ENCODE data around the gene OSBP2.

Gene OSBP2

DNA sequence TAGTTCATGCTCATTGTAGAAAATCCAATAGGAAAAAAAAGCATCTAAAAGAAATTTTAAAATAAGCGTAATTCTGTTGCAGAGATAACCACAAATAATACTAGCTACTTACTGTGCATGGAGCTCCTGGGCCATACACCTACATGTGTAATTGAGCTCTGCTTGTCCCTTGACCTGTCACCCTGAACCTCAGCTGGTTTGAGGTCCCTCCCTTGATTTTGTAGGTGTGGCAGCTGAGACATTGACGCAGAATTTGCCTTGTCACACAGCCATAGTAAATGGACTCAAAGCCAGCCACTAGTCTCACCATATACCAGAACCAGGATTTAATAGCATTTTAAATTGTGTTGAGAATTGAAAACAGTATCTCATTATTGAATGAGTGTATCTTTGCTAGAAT lies 138.6 kb downstream of the OSBP2 start:
- Histone ChIP-seq H3K4me3 (ENCODE audit: low read depth, low read length, poor library complexity, severe bottlenecking) (no peak overlapping the region), H3K9me3 (ENCODE audit: low read length) (no peaks in the 10 kb centered on the region), H3K9me2 (ENCODE audit: low read depth, low read length) (no peaks in the 10 kb centered on the region), H4K20me1 (ENCODE audit: insufficient read depth, low read length) (no peaks in the 10 kb centered on the region), H3K9ac (ENCODE audit: low read length) (no peak overlapping the region), H3K4me2 (ENCODE audit: low read length) (no peak overlapping the region), H3F3A (ENCODE audit: insufficient read depth, low read length) (no peaks in the 10 kb centered on the region), H3K79me2 (ENCODE audit: insufficient read depth, low read length) (no peaks in the 10 kb centered on the region), H3K36me3 (ENCODE audit: insufficient read depth, low read length) (no peaks in the 10 kb centered on the region), H2AFZ (ENCODE audit: low read length) (no peak overlapping the region), H3K27ac (ENCODE audit: low read depth, low read length, poor library complexity, severe bottlenecking) (no peak overlapping the region), H3K4me1 (ENCODE audit: insufficient read depth, low read length, severe bottlenecking) (no peaks in the 10 kb centered on the region), H3K27me3 (ENCODE audit: insufficient read depth, low read length) (no peaks in the 10 kb centered on the region)
- TF ChIP-seq CTCF (IDR thresholded peaks at IDR 0.05; ENCODE audit: low read length) (no peak), EZH2 (IDR thresholded peaks at IDR 0.05; ENCODE audit: borderline replicate concordance, low read length) (no peak)

GRCh38 chr22:30837531-30837930 lies 142.9 kb downstream of the OSBP2 start:
- Histone ChIP-seq H4K20me1 (ENCODE audit: insufficient read depth, low read length) (no peaks in the 10 kb centered on the region), H3K9me2 (ENCODE audit: low read depth, low read length) (no peaks in the 10 kb centered on the region), H3K4me2 (ENCODE audit: low read length) (no peak overlapping the region), H3K27ac (ENCODE audit: low read depth, low read length, poor library complexity, severe bottlenecking) (no peak overlapping the region), H3K4me3 (ENCODE audit: low read depth, low read length, poor library complexity, severe bottlenecking) (no peak overlapping the region), H3K9ac (ENCODE audit: low read length) (no peak overlapping the region), H2AFZ (ENCODE audit: low read length) (no peak overlapping the region), H3K36me3 (ENCODE audit: insufficient read depth, low read length) (no peaks in the 10 kb centered on the region), H3K27me3 (ENCODE audit: insufficient read depth, low read length) (no peaks in the 10 kb centered on the region), H3K4me1 (ENCODE audit: insufficient read depth, low read length, severe bottlenecking) (no peaks in the 10 kb centered on the region), H3F3A (ENCODE audit: insufficient read depth, low read length) (no peaks in the 10 kb centered on the region), H3K9me3 (ENCODE audit: low read length) (no peaks in the 10 kb centered on the region), H3K79me2 (ENCODE audit: insufficient read depth, low read length) (no peaks in the 10 kb centered on the region)
- TF ChIP-seq CTCF (IDR thresholded peaks at IDR 0.05; ENCODE audit: low read length) (no peak), EZH2 (IDR thresholded peaks at IDR 0.05; ENCODE audit: borderline replicate concordance, low read length) (no peak)

- no peak overlapping the region for H3K27ac ChIP-seq (ENCODE audit: low read depth, low read length, poor library complexity, severe bottlenecking)
- no peaks in the 10 kb centered on the region for H3F3A ChIP-seq (ENCODE audit: insufficient read depth, low read length)
- no peaks in the 10 kb centered on the region for H3K9me3 ChIP-seq (ENCODE audit: low read length)
- no peaks in the 10 kb centered on the region for H3K9me2 ChIP-seq (ENCODE audit: low read depth, low read length)
- no peaks in the 10 kb centered on the region for H3K79me2 ChIP-seq (ENCODE audit: insufficient read depth, low read length)
- no peaks in the 10 kb centered on the region for H3K4me1 ChIP-seq (ENCODE audit: insufficient read depth, low read length, severe bottlenecking)
- no peak overlapping the region for H3K4me2 ChIP-seq (ENCODE audit: low read length)
- H2AFZ ChIP-seq (ENCODE audit: low read length) = no peak overlapping the region
- no peaks in the 10 kb centered on the region for H4K20me1 ChIP-seq (ENCODE audit: insufficient read depth, low read length)
- H3K4me3 ChIP-seq (ENCODE audit: low read depth, low read length, poor library complexity, severe bottlenecking) = no peak overlapping the region
- no peaks in the 10 kb centered on the region for H3K36me3 ChIP-seq (ENCODE audit: insufficient read depth, low read length)
- TF ChIP-seq EZH2 (IDR thresholded peaks at IDR 0.05; ENCODE audit: borderline replicate concordance, low read length) (no peak), CTCF (IDR thresholded peaks at IDR 0.05; ENCODE audit: low read length) (no peak)
- no peak overlapping the region for H3K9ac ChIP-seq (ENCODE audit: low read length)
- no peaks in the 10 kb centered on the region for H3K27me3 ChIP-seq (ENCODE audit: insufficient read depth, low read length)
Measured at GRCh38 chr22:30838111-30838510, 143.4 kb downstream of the OSBP2 start.

All from OCI-LY1 (cell line).